ENCODE results near the gene KDR.

Gene KDR

DNA sequence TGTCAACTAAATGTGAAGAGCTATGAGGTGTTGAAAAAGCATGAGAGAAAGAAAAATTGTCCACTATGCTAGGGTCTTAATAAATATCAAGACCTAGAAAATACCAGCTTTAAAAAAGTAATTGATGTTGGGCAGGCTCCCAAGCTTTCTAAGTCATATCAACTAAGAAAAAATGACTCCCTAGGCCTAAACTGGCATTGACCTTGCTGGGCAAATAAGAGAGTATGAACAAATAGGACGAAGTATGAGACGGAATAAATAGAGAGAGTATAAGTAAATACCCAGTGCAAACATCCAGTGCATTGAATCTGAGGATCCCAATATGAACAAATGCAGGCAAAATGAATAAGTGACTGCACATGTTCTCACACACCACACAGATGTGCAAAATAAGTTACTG lies 3.2 kb downstream of the KDR start:
- no peak for DNase-seq

DNA sequence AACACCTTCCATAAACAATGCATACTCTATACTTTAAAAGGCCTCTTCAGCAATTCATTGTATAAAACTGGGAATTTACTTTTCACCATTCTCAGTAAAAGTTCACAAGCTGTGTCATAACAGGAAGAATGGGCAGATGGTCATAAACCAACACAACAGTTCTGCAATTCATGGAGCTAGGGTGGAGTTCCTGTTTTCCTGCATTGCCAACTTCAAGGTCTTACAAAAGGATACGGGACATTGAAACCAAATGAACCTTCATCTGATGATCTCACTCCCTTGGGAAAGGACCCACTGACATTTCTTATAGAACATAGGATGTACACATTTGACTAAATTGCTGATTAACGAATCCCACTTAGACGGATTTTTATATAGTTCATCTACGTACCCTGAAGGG lies 4.1 kb downstream of the KDR start:
- no peak for DNase-seq

- no peak for DNase-seq
Measured at GRCh38 chr4:55118397-55118796, 7.0 kb downstream of the KDR start.

DNA sequence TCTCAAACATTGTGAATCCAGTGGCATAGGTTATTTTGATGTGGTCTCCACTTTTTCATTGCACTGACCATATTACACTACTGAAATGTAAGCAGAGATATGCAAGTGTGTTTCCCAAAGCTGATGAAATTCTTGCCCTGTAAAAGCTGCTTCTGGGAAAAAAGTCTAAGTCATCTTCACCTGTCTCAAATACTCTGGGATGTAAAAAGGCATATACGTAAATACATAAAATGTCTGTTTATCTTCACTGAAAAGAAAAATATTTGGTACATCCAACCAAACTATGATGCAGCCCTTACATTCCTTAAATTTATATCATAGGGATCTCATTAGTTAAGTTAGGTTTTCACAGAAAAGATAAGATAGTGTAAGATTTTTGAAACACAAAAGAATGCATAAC lies 7.9 kb downstream of the KDR start:
- DNase-seq = no peak

DNA sequence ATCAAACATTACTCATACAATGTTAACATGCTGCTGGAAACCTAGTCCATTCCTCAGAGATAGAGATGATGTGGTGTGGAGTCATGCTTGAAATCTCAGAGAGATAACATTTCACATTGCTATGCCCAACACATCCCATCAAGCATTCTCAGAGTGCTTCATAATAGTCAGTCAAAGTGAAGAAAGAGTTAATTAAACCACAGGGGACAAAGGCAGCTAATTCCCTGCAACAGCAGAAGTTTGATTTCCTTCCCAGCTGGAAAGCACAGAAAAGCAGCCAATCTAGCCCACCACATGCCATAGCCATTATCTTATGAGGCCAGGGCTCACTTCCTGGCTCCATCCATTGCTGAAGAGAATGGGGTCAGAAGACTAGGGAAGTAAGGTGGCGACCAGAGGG lies 8.9 kb downstream of the KDR start:
- no peak for DNase-seq

- DNase-seq = no peak
Measured at GRCh38 chr4:55111601-55112000, 13.8 kb downstream of the KDR start.

GRCh38 chr4:55110131-55110530 lies 15.3 kb downstream of the KDR start:
- no peak for DNase-seq

DNA sequence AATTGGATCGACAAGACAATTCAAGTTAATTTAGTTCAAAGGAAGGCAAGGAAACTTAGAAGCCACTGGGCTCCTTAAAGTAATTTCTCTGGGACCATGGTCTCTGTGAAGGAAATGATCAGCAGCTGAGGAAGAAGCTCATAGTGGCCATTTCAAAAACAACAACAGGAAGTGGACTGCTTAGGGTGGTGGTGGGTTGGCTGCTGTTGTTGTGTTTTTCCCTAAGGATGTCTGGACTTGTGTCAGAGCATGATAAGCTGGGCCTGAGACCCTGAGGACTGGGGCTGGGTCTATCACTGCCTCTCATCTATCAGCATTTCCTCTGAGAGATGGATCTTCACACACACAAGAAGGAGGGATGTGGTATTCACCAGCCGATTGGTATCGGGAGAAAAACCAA lies 18.3 kb downstream of the KDR start:
- no peak for DNase-seq

DNA sequence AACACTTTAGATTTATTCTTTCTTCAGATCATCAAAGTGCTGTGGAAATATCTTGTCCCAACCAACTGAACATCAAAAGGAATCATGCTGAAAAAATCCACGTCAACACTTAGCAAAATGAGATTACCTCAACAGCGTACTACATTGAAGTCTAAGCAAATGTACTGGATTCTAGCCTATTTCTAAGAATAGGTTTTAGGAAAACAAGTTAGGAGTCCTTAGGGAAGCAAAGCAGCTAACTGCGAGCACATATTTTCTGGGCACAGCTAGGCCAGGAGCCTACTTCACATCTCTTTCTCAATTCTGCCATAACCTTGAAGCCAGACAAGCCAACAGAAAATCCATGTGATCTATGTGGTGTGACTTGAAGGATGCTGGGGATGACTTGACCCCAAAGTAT lies 22.2 kb downstream of the KDR start:
- DNase-seq = no peak

DNA sequence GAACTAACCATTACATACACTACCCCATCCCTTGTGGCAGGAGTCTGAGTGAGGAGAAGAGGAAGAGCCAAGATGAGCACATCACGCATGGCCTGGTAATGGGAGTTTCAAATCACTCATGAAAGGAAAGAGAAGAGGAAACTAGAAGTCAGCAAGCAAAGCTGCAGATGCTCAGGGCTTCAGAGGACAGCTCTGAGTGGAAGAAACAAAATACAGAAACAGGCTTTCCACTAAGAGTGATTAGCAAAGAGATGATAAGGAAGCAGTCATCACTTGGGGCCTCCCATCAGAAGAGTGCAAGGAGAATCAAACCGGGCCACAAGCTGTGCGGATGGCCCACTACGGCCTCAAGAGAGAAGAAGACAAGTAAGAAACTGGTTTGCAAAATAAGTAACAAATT lies 25.6 kb downstream of the KDR start:
- DNase-seq = no peak

- no peak for DNase-seq
Measured at GRCh38 chr4:55098456-55099204, 26.8 kb downstream of the KDR start.

DNA sequence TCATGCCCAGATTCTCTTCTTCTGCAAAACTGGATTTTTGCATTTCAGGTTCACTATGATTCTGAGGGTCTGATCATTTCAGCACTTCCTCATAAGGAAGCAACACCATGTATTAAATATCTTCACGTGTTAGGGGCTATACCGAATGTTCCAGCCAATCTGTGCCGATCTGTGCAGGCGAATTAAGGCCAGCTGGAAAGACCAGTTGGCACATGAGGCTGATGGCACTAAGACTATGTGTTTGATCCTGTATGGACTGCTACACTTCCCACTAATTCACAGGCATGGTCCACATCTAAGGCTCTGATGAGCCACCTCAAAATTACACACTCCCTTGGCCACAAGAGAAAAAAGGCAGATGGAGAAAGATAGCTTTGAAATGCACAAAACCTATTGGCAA lies 28.8 kb downstream of the KDR start:
- DNase-seq = no peak

- DNase-seq = no peak
Measured at GRCh38 chr4:55096045-55096444, 29.4 kb downstream of the KDR start.

DNA sequence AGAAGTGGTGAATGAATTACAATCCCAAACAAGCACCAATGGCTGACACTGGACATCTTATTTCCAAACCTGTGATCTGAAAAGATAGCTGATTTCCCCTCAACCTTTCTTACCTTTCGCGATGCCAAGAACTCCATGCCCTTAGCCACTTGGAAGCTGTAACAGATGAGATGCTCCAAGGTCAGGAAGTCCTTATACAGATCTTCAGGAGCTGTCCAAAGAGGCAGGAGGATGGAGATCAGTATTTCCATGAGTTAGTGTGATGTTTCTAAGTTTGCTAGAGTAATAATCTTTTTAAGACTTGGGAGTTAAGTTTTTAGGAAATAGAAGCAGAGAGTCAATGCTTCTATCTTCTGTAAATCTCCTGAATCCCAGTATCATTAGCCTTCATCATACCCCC lies 32.9 kb downstream of the KDR start:
- no peak for DNase-seq

- DNase-seq = no peak
Measured at GRCh38 chr4:55089916-55090315, 35.5 kb downstream of the KDR start.

DNA sequence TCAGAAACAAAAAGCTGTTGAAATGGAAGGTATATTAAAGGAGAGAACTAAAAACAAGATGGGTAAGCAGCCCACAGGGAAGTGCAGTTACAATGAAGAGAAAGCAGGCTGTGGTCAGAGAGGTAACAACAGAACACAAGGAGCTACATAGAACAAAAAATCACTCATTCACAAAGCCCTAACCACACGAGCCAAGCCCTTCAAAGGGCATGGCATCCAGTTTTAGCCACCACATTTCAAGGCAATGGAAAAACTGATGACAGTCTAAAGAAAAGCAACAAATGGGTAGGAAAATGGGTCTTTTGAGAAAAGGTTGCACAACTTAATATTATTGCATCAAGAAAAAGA lies 37.5 kb downstream of the KDR start:
- no peak for DNase-seq

DNA sequence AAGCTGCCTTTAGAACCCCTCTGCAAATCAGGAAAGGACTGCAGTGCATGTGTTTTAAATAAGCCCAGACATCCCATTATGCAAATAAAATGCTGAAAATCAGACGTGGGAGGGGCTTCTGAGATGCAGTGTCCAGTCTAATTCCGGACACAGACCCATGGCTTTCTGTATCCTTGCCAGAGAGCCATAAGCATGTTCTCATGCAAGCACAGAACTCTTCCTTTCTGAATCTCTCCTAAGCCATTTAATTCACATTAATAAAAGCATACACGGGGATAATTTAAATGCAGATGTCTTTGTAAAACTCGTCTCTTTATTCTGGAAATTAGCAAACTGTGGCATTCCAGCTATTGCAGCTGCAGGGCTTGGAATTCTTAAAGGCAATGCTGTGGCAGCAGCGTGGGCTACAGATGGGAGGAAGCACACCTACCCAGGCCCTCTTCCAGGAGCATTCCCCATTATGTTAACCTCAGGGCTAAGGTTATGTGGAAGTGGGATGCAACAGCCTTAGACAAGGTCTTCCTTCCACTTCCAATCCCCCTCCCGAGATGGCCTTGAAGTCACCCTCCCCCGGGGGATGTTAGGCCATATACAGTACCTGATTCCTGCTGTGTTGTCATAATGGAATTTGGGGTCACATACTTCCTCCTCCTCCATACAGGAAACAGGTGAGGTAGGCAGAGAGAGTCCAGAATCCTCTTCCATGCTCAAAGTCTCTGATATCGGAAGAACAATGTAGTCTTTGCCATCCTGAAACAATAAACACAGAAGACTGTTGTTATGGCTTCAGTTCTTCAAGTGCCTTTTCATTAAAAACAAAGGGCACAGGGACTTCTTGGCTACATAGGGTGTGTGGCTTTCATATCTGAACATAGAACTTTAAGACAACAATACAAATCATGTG lies 38.1 kb downstream of the KDR start:
- DNase-seq = no peak

- DNase-seq = no peak
Measured at GRCh38 chr4:55086578-55086977, 38.8 kb downstream of the KDR start.

DNA sequence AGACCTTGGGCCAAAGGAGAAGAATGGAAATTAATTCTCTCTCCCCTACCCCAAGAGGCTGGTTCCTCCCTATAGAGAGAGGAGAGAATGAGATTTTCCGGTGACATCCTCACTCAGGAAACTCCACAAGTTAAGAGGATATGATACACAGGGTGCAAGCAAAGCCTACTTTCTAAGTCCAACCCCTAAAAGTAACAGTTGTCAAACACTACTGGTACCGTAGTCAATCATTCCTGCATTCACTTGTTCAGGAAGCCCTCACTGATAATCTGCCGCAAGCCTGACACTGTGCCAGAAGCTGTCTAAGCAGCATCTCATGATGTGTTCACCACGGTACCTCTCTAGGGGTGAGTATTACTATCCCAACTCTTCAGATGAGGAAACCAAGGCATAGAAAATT lies 41.7 kb downstream of the KDR start:
- no peak for DNase-seq

DNA sequence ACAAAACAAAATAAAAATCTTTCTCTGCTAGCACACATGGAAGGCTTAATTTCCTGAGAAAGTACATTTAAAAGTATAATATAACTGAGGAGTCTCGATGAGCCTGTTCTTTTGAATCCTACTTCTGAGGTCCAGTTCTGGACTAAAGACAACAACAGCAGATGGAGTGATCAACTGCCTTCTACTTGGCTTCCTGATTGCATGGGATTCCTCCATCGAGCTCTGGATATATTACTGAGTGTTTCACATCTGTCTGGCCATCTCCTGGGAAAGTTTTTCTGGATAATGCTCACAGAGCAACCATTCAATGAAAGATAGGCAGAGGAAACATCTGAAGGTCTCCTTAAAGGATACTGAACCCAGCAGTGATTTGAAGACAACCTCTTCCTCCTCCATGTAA lies 42.6 kb downstream of the KDR start:
- no peak for DNase-seq

DNA sequence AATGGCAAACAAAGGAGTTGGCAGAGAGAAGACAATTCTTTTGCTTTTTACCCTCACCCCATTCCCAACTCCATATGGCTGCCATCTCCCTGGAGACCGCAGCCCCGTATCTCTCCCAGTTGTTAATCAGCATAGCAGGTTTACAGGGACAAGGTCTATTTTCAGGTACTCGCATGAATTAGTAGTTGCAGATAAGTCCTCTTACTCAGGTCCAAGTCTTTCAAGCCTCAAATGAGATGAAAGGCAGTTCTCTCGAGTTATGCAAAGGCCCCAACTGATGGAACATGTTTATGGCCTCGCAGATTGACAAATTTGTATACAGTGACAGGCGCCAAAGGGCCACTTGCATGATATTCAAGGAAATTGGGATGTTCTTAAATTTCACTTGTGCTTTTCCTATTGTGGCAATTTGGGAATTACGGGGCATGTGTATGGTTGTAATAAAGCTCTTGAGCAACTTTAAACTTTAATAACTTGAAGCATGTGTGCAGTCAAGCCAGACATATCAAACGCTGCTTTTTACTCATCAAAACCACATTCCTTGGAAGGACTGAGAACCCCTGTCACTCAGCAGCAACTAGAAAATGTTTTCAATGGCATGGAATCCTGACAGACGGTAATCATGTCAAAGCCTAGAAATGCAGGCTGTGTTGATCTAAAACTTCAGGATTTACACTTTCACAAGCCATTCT lies 45.1 kb downstream of the KDR start:
- DNase-seq = no peak

- DNase-seq = no peak
Measured at GRCh38 chr4:55079451-55080173, 45.8 kb downstream of the KDR start.

- DNase-seq = no peak
Measured at GRCh38 chr4:55078987-55079386, 46.4 kb downstream of the KDR start.
